Gastroesophageal sphincter (tissue), 4 donors: ENCODE measurements around the gene RINT1. TPM values are rescaled to one million over a fixed set of nuclear protein-coding genes. Genes with fewer than 3 reads are reported as not detected.
"Not testable (repeated sequence)": the region's sequence is repeated elsewhere in the genome, so short reads cannot be mapped to it uniquely, and the experiment has no call there.

ENCODE experiments used
- ATAC-seq: fragments of 150-250 bp; one replicate; pipeline ENCODE4 v1.9.1; 2016; ENCODE audit warnings: mild to moderate bottlenecking, moderate library complexity
- H3K27ac ChIP-seq, 4 donors: fragments of 200-600 bp; sonication (generic) in 3 of 4; 1 replicate in 3 of 4; 2 replicates in 1 of 4; pipeline ENCODE4 v1.5.1; 2016 to 2019
- H3K27me3 ChIP-seq: fragments of 200-600 bp; sonication (generic); one replicate; pipeline ENCODE4 v1.5.1; 2019
- H3K36me3 ChIP-seq, 2 donors: fragments of 200-600 bp; sonication (generic); one replicate each; pipeline ENCODE4 v1.5.1; 2019; ENCODE audit warnings: control low read depth in 1 of 2
- H3K4me1 ChIP-seq, 3 donors: fragments of 200-600 bp; sonication (generic); 1 replicate in 2 of 3; 2 replicates in 1 of 3; pipeline ENCODE4 v1.5.1; 2016 to 2019; ENCODE audit warnings: control low read depth in 2 of 3
- H3K4me3 ChIP-seq, 2 donors: fragments of 200-600 bp; sonication (generic); one replicate each; pipeline ENCODE4 v1.5.1; 2019; ENCODE audit warnings: mild to moderate bottlenecking in 1 of 2, moderate library complexity in 1 of 2
- H3K9me3 ChIP-seq, 3 donors: fragments of 200-600 bp; sonication (generic); one replicate each; pipeline ENCODE4 v1.5.1; 2017 to 2019; ENCODE audit warnings: control low read depth in 2 of 3
- CTCF ChIP-seq, 4 experiments: fragments of 200-600 bp in 2 of 4; fragments of 450-650 bp in 2 of 4; sonication (generic) in 1 of 4; IDR thresholded peaks; one replicate each; pipeline ENCODE4 v1.5.1; 2017 to 2019; ENCODE audit warnings: antibody characterized with exemption in 4 of 4, mild to moderate bottlenecking in 2 of 4, moderate library complexity in 2 of 4
- EP300 ChIP-seq: sonication (generic); formaldehyde crosslinking; IDR thresholded peaks from one replicate; pipeline ENCODE4 v1.6.1; 2017; ENCODE audit warnings: antibody characterized with exemption, mild to moderate bottlenecking
- POLR2A ChIP-seq, 2 donors: fragments of 450-650 bp; IDR thresholded peaks; one replicate each; pipeline ENCODE4 v1.6.1; 2017; ENCODE audit warnings: antibody characterized with exemption in 2 of 2, mild to moderate bottlenecking in 2 of 2, moderate library complexity in 1 of 2
- POLR2AphosphoS5 ChIP-seq: sonication (generic); formaldehyde crosslinking; IDR thresholded peaks from one replicate; pipeline ENCODE4 v1.6.1; 2017; ENCODE audit warnings: antibody characterized with exemption
- WGBS, 2 donors: methylation state at CpG; one replicate each; pipeline ENCODE4 v1.1.5; 2018; ENCODE audit warnings: low coverage in 1 of 2; 5-methylcytosine and 5-hydroxymethylcytosine counted together
- total RNA-seq, 4 donors: library from RNA; depleted of rRNA; stranded (reverse); fragments of >200 nt; gene quantifications; one replicate each; pipeline ENCODE4 v1.1.0, GENCODE V29; 2016

RINT1 gene
- total RNA-seq, 4 donors from 2014 or later = 7.7 to 19.9 (median 11.1) TPM

- Histone ChIP-seq H3K27me3 (no peaks in the 10 kb centered on the region), H3K4me3 (no peak overlapping the region), H3K27ac (no peak overlapping the region), H3K9me3 (no peaks in the 10 kb centered on the region), H3K36me3 (no peaks in the 10 kb centered on the region), H3K4me1 (no peaks in the 10 kb centered on the region)
- TF ChIP-seq POLR2A (IDR thresholded peaks at IDR 0.05) (no peak), EP300 (no peak)
- no peak for ATAC-seq
- WGBS, 2 donors = 26 to 37% methylated on average over 3 to 4 of the region's 4 CpGs
Measured at GRCh38 chr7:105596866-105597265, 64.9 kb downstream of the RINT1 start.

- not testable (repeated sequence) for ATAC-seq, H3K4me1 ChIP-seq, H3K27me3 ChIP-seq, H3K36me3 ChIP-seq, H3K4me3 ChIP-seq, H3K9me3 ChIP-seq, H3K27ac ChIP-seq
- WGBS, 2 donors = 100% methylated on average over 1 of the region's 8 CpGs; no CpG with 5 or more reads in 1 of the 2 donors
Measured at GRCh38 chr7:105599080-105599479, 67.1 kb downstream of the RINT1 start.

- Histone ChIP-seq H3K4me3 (no peak overlapping the region), H3K36me3 (no peaks in the 10 kb centered on the region), H3K9me3 (no peaks in the 10 kb centered on the region), H3K27ac (no peak overlapping the region), H3K27me3 (no peaks in the 10 kb centered on the region), H3K4me1 (no peaks in the 10 kb centered on the region)
- TF ChIP-seq POLR2AphosphoS5 (peak; percentile 40), POLR2A (IDR thresholded peaks at IDR 0.05) (no peak), EP300 (no peak), CTCF (IDR thresholded peaks at IDR 0.05) (no peak)
- no peak for ATAC-seq
- WGBS, 2 donors = 63 to 73% methylated on average over 2 to 3 of the region's 3 CpGs
Measured at GRCh38 chr7:105599551-105599950, 67.5 kb downstream of the RINT1 start.

- H3K9me3 ChIP-seq = no peaks in the 10 kb centered on the region
- TF ChIP-seq CTCF (IDR thresholded peaks at IDR 0.05) (no peak), POLR2AphosphoS5 (no peak), POLR2A (IDR thresholded peaks at IDR 0.05) (no peak), EP300 (no peak)
- no peak overlapping the region for H3K4me3 ChIP-seq
- H3K27me3 ChIP-seq = no peaks in the 10 kb centered on the region
- H3K4me1 ChIP-seq = no peaks in the 10 kb centered on the region
- WGBS, 2 donors = 68 to 78% methylated on average over 12 to 13 of the region's 14 CpGs
- H3K27ac ChIP-seq = no peak overlapping the region
- no peak for ATAC-seq
- no peaks in the 10 kb centered on the region for H3K36me3 ChIP-seq
Measured at GRCh38 chr7:105600720-105601550, 68.9 kb downstream of the RINT1 start.

- no peak for ATAC-seq
- Histone ChIP-seq H3K4me1 (no peaks in the 10 kb centered on the region), H3K36me3 (peaks cover 0 to 10% of the 10 kb centered on the region in 2 donors), H3K4me3 (no peak overlapping the region), H3K27ac (no peak overlapping the region), H3K27me3 (no peaks in the 10 kb centered on the region), H3K9me3 (no peaks in the 10 kb centered on the region)
- 79 to 80% methylated on average over 11 to 14 of the region's 19 CpGs for WGBS, 2 donors
- TF ChIP-seq CTCF (IDR thresholded peaks at IDR 0.05) (no peak), POLR2AphosphoS5 (no peak), POLR2A (IDR thresholded peaks at IDR 0.05) (no peak), EP300 (no peak)
Measured at GRCh38 chr7:105602325-105603305, 70.6 kb downstream of the RINT1 start.
